Keratinocyte (primary cell): ENCODE data around the gene S100G.

Source experiments
- CTCF ChIP-seq, 3 experiments: IDR thresholded peaks in 1 of 3; conservative IDR thresholded peaks in 1 of 3; optimal IDR thresholded peaks in 1 of 3; 2 replicates in 2 of 3; 3 replicates in 1 of 3; pipeline versions ENCODE3 to v1.5.1; 2011; ENCODE audit warnings: low read length in 3 of 3, mild to moderate bottlenecking in 3 of 3, moderate library complexity in 2 of 3, control low read depth in 1 of 3, inconsistent platforms in 1 of 3; ENCODE audit not compliant: insufficient read depth in 2 of 3; ENCODE audit errors: extremely low read depth in 1 of 3
- EZH2 ChIP-seq: IDR thresholded peaks from one replicate; pipeline ENCODE4 v1.6.1; 2012; ENCODE audit warnings: inconsistent platforms, mild to moderate bottlenecking, low read length, moderate library complexity

- TF ChIP-seq CTCF (optimal IDR thresholded peaks at IDR 0.05 in 1 of 3, IDR thresholded peaks at IDR 0.05 in 1 of 3, conservative IDR thresholded peaks at IDR 0.05 in 1 of 3; ENCODE audit: extremely low read depth in 1 of 3, insufficient read depth in 2 of 3, low read length in 3 of 3) (no peak), EZH2 (no peak)
Measured at GRCh38 chrX:16649858-16650257, at the start of gene S100G.
